Measurements from ENCODE around the gene TRIM32.
"Not testable (repeated sequence)": the region's sequence is repeated elsewhere in the genome, so short reads cannot be mapped to it uniquely, and the experiment has no call there.

The TRIM32 gene

DNA sequence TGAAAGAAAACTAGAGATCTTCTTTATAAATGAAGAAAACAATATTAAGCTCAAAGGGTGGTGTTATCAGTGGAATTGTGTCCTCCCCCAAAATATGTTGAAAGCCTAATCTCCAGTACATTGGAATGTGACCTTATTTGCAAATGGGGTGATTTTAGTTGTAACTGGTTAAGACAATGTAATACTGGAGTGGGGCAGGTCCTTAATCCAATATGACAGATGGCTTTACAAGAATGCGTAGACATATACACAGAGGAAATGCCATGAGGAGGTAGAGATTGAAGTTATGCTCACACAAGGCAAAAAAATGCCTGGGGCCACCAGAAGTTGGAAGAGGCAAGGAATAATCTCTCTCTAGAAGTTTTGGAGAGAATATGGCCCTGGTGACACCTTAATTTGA lies 13.7 kb upstream of the TRIM32 start:
- in situ Hi-C loops (cut with MboI; ENCODE audit: low sequenced_read_pairs): no loop called here

- in situ Hi-C loops (cut with MboI; ENCODE audit: low sequenced_read_pairs): no loop called here
Measured at GRCh38 chr9:116674210-116674980, 12.7 kb upstream of the TRIM32 start.

DNA sequence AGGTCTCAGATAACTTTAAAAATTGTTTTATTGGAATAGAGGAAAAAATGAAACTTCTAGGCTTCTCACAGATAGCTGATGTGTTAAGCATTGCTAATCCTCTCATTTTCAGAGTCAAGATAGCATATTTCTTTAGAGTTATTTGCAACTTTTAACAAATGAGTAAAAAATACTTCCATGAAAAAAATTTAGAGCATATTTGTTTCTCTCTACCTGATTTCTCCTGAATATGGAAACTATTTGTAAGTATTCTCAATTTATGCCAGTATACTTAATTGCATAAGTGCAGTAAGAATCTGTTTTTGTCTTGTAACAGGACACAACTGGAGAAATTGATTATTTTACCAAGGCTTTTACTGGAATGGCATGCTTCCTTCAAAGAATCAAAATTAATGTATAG lies 3.6 kb upstream of the TRIM32 start:
- in situ Hi-C loops (cut with MboI; ENCODE audit: low sequenced_read_pairs): no loop called here

- in situ Hi-C loops (cut with MboI; ENCODE audit: low sequenced_read_pairs): no loop called here
Measured at GRCh38 chr9:116685166-116685565, 1.9 kb upstream of the TRIM32 start.

DNA sequence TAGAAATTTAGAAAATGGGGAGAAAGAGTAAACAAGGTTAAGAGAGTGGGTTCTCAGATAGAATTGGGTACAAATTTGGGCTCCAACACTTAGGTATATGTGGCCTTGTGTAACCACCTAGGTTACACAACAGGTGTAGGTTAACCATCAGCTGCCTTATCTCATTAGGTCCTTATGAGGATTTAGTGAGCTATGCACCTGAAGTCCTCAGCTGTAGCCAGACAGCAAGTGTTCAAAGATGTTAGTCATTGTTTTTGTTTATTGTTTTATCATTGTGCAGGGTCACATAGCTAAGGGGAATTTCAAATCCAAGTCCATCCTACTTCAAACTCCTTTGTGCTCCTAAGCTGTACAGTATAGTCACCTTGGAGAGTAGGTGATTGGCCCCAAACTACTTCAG lies 970 bp upstream of the TRIM32 start:
- in situ Hi-C loops (cut with MboI; ENCODE audit: low sequenced_read_pairs): no loop called here

GRCh38 chr9:116686693-116687073 lies 422 bp upstream of the TRIM32 start:
- in situ Hi-C loops (cut with MboI; ENCODE audit: low sequenced_read_pairs): no loop called here

GRCh38 chr9:116687754-116688135 lies 640 bp downstream of the TRIM32 start:
- in situ Hi-C loops (cut with MboI; ENCODE audit: low sequenced_read_pairs): no loop called here

GRCh38 chr9:116688806-116689485 lies 1.8 kb downstream of the TRIM32 start:
- in situ Hi-C loops (cut with MboI; ENCODE audit: low sequenced_read_pairs): no loop called here

DNA sequence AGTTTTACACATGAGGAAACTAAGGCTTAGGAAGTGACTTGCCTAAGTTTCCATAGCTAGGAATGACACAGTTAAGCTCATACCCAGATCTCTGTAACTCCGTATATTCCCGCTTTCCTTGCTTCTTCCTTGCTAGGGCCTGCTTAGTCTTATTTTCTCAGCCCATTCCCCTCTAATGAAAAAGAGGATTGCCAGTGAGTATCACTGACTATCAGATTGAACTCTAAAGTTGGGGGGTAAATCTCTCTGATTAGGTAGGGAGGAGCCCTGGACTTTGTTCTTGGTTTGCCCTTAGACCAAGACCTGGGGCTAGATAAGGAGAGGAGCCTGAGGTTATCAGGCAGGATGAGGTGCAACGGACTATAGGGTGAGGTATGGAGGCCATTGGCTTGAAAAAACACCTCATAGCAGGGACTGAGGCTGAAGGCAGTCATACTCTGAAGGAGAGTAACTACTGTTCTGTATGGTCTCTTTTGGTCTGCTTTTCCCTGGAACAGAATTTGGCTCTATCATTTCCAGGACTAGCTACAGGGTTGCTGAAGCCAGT lies 2.5 kb downstream of the TRIM32 start:
- in situ Hi-C loops (cut with MboI; ENCODE audit: low sequenced_read_pairs): no loop called here

- in situ Hi-C loops (cut with MboI; ENCODE audit: low sequenced_read_pairs): not testable (repeated sequence)
Measured at GRCh38 chr9:116690805-116691204, 3.7 kb downstream of the TRIM32 start.

DNA sequence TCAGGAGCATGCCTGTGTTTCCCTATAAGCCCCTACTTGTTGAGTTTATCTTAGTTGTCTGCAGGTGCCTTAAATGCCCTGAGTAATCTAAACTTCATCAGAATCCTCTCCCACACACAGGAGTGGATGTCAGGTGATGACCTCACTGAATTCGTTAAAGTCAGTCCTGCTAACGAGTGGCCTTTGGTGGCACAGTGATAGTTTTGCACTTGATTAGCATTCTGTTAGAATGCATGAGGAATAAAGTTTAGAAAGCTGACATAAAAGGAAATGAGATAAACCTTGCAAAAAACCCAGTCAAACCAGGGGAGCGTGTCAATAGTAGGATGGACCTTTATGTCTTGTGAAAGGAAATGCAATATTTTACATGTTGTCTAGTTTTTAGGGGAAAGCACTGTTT lies 4.5 kb downstream of the TRIM32 start:
- in situ Hi-C loops (cut with MboI; ENCODE audit: low sequenced_read_pairs): no loop called here

DNA sequence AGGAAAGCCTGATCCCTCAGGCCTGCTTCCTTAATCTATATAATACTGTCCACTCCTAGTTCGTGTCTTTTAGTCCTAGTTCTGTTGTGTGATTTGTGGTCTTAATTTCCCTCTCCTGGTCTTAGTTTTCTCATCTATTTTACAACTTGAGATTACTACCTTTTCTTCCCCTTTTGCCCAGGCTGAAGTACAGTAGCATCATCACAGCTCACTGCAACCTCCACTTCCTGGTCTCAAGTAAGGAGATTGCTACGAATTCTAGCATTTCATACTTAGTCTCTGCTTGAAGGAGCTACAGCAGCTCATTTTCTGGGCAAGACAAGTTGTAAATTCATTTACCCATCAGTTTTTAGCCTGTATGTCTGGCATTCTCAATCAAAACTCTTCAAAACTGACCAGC lies 5.5 kb downstream of the TRIM32 start:
- in situ Hi-C loops (cut with MboI; ENCODE audit: low sequenced_read_pairs): no loop called here

DNA sequence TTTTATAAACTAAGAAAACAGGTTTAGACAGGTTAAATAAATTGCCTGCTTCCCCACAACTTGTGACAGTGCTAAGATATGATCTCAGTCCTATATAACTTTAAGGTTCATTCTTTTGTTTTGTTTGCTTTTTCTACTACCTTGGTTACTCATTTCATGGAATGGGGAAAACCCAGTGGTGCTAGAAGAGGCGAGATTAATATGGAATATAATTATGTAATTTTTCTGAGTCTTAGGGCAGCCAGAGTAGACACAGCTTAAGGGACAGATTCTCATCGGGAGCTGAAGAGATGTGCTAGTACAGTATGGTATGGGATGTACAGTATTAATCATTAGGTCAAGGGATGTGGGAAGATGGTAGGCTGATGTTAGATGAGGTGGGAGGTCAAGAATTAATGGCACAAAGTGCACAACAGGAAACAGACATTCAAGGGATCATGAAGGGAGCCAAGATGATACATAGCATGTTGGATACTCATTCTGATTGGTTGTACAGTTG lies 6.2 kb downstream of the TRIM32 start:
- in situ Hi-C loops (cut with MboI; ENCODE audit: low sequenced_read_pairs): no loop called here

- in situ Hi-C loops (cut with MboI; ENCODE audit: low sequenced_read_pairs): no loop called here
Measured at GRCh38 chr9:116694785-116695291, 7.7 kb downstream of the TRIM32 start.

DNA sequence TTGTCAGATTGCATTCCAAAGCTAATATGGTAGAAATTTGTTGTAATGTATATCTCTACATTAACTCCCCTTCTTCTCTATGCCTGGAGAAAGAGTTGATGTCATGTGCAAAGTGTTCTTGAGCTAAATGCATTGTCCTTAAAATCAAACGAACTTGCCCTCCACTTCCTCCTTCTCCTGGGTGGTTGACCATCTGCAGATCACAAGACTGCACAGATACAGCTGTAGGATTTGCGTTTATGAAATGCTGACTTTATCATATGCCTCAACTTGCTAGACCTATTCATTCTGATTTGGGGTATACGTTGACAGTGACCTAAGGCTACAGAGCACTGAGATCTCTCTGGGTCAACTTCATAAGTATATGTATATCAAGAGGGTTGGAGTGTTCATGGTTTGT lies 8.3 kb downstream of the TRIM32 start:
- in situ Hi-C loops (cut with MboI; ENCODE audit: low sequenced_read_pairs): no loop called here

DNA sequence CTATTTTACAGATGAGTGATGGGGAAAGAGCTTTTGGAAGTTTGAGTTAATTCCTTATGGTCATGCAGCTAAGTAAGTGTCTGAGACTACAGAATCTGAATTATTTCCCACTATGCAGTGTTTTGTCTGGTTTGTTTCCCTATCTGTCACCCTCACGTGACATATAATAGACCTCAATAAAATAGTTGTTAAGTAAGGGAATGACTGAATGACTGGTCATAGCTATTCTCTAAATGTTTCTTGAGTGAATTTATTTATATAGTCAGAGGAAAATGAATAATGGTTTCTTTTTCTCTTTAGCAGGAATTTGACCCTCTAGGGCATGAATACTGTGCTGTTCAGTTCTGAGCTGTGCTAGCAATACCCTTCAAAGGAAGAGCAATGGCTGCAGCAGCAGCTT lies 10.3 kb downstream of the TRIM32 start:
- in situ Hi-C loops (cut with MboI; ENCODE audit: low sequenced_read_pairs): no loop called here

GRCh38 chr9:116697887-116698286 lies 10.8 kb downstream of the TRIM32 start:
- in situ Hi-C loops (cut with MboI; ENCODE audit: low sequenced_read_pairs): no loop called here

DNA sequence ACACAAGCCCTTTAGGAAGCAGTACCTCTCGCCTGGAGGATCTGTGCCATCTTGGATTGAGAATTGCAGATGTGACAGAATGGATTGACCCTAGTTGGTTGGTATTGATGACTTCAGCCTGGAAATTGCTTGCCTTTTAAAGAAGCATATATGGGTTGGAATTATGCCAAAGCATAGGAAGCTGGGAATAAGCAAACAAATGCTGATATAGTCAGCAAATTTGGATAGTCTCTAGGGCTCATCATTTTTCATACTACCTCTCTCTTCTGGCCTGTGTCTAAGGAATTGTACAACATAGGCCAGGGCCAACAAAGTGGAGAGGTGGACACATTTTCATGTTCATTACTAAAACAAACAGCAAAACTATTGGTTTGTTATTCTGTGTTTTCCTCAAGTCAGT lies 13.2 kb downstream of the TRIM32 start:
- in situ Hi-C loops (cut with MboI; ENCODE audit: low sequenced_read_pairs): no loop called here

GRCh38 chr9:116700882-116701865 lies 14.1 kb downstream of the TRIM32 start:
- in situ Hi-C loops (cut with MboI; ENCODE audit: low sequenced_read_pairs): no loop called here

DNA sequence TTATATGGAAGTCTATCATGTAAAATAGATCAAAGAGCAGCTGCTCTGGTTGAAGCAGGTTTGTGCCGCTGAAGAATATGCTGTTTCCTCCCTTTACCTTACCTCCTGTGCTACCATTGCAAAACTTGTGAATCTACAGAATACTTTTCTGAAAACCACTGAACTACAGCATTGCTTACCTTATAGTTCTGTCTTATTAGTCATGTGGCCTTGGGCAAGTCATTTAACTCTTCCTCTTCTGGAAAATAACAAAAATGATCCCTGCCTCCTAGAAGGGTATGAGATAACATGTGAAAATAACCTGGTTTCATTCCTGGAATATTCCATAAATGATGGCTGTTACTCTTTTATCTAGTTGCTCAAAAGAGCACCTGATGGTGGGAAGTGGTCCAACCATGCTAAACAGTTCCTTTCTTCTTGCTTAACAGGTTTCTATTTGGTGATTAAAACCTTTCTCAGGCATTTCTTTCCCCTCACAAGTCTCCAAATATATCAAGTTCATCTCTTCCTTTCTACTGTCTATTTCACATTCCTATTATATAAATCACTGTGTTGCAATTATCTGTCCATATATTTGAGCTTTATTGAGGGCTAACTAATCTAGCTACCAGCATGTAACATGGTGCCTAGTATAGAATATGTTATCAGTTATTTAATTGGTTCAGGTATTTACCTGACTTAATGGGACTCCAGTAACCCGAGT lies 15.0 kb downstream of the TRIM32 start:
- in situ Hi-C loops (cut with MboI; ENCODE audit: low sequenced_read_pairs): no loop called here

Data from hTERT RPE-1 (cell line).